Suprapubic skin (tissue), 4 donors: ENCODE data around the gene TMEM170B.

ENCODE experiments used
- POLR2A ChIP-seq, 2 donors: fragments of 450-650 bp; IDR thresholded peaks; one replicate each; pipeline ENCODE4 v1.6.1; 2017; ENCODE audit warnings: antibody characterized with exemption in 2 of 2, mild to moderate bottlenecking in 2 of 2, moderate library complexity in 2 of 2
- POLR2AphosphoS5 ChIP-seq, 3 donors: sonication (generic); formaldehyde crosslinking; IDR thresholded peaks; one replicate each; pipeline ENCODE4 v1.6.1; 2017; ENCODE audit warnings: antibody characterized with exemption in 3 of 3
- TF ChIP-seq, protein P1 (sequence below), 2 donors: fragments of 200-600 bp in 1 of 2; fragments of 450-650 bp in 1 of 2; sonication (generic) in 1 of 2; IDR thresholded peaks; one replicate each; pipeline ENCODE4 v1.5.1; 2016 to 2019; ENCODE audit warnings: antibody characterized with exemption in 2 of 2, mild to moderate bottlenecking in 1 of 2, moderate library complexity in 1 of 2

DNA sequence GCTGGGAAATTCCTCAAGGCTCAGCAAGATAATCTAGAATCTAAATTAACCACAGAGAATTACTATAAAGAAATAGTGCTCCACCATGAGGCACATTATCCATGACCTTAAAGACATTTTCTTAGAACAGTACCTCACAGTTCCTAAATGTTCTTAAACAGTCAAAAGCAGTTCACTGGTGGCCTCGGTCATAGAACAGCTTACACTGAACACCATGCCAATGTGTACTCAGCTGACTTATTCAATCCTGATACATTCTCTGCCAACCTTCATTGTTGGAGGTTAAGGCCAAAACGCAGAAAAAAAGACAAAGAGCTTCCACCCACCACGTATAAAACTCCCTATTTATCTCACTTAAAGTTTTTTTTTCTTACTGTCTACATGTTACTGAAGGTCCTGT, 21.8 kb upstream of the TMEM170B start:
- TF ChIP-seq, protein P1, sequence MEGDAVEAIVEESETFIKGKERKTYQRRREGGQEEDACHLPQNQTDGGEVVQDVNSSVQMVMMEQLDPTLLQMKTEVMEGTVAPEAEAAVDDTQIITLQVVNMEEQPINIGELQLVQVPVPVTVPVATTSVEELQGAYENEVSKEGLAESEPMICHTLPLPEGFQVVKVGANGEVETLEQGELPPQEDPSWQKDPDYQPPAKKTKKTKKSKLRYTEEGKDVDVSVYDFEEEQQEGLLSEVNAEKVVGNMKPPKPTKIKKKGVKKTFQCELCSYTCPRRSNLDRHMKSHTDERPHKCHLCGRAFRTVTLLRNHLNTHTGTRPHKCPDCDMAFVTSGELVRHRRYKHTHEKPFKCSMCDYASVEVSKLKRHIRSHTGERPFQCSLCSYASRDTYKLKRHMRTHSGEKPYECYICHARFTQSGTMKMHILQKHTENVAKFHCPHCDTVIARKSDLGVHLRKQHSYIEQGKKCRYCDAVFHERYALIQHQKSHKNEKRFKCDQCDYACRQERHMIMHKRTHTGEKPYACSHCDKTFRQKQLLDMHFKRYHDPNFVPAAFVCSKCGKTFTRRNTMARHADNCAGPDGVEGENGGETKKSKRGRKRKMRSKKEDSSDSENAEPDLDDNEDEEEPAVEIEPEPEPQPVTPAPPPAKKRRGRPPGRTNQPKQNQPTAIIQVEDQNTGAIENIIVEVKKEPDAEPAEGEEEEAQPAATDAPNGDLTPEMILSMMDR (IDR thresholded peaks at IDR 0.05), result no peak
- no peak for TF ChIP-seq POLR2A (IDR thresholded peaks at IDR 0.05)
- no peak for TF ChIP-seq POLR2AphosphoS5 (IDR thresholded peaks at IDR 0.05)
